Hepatocyte (in vitro differentiated cells): ENCODE results near the gene ARCN1. TPM values are rescaled to one million over a fixed set of nuclear protein-coding genes. Genes with fewer than 3 reads are reported as not detected.
A peak's percentile ranks its signal among the peaks of the same experiment; 100 is the strongest.
"Not testable (repeated sequence)": the region's sequence is repeated elsewhere in the genome, so short reads cannot be mapped to it uniquely, and the experiment has no call there.

Experiments
- DNase-seq: peaks from one replicate; pipeline ENCODE4 v3.0.0-alpha.2; 2016; ENCODE audit warnings: low spot score
- H2AFZ ChIP-seq: fragments of 200-600 bp; sonication (generic); 2 replicates; pipeline ENCODE4 v1.6.0; 2016; ENCODE audit warnings: antibody characterized with exemption, mild to moderate bottlenecking
- H3K27ac ChIP-seq: fragments of 200-600 bp; sonication (generic); 2 replicates; pipeline ENCODE4 v1.5.1; 2016; ENCODE audit warnings: mild to moderate bottlenecking
- H3K27me3 ChIP-seq: fragments of 200-600 bp; sonication (generic); 2 replicates; pipeline ENCODE4 v1.6.1; 2016
- H3K36me3 ChIP-seq: fragments of 200-600 bp; sonication (generic); replicated peaks from 2 replicates; pipeline ENCODE4 v1.5.1; 2016; ENCODE audit warnings: low read depth; ENCODE audit not compliant: insufficient read depth
- H3K4me1 ChIP-seq: fragments of 200-600 bp; sonication (generic); 2 replicates; pipeline ENCODE4 v1.5.1; 2016; ENCODE audit warnings: mild to moderate bottlenecking, moderate library complexity; ENCODE audit not compliant: insufficient read depth
- H3K4me2 ChIP-seq: fragments of 200-600 bp; sonication (generic); 2 replicates; pipeline ENCODE4 v1.6.0; 2016
- H3K4me3 ChIP-seq: fragments of 200-600 bp; sonication (generic); 2 replicates; pipeline ENCODE4 v1.5.1; 2016; ENCODE audit warnings: mild to moderate bottlenecking
- H3K79me2 ChIP-seq: fragments of 200-600 bp; sonication (generic); 2 replicates; pipeline ENCODE4 v1.6.0; 2017; ENCODE audit warnings: mild to moderate bottlenecking
- H3K9me2 ChIP-seq: fragments of 200-600 bp; sonication (generic); replicated peaks from 2 replicates; pipeline ENCODE4 v1.6.0; 2017; ENCODE audit warnings: mild to moderate bottlenecking; ENCODE audit not compliant: insufficient read depth
- H3K9me3 ChIP-seq: fragments of 200-600 bp; sonication (generic); 2 replicates; pipeline ENCODE4 v1.5.1; 2016; ENCODE audit warnings: low read depth, mild to moderate bottlenecking
- H4K20me1 ChIP-seq: fragments of 200-600 bp; sonication (generic); 2 replicates; pipeline ENCODE4 v1.6.0; 2016; ENCODE audit warnings: mild to moderate bottlenecking; ENCODE audit not compliant: insufficient read depth, poor library complexity, severe bottlenecking
- EZH2 ChIP-seq: fragments of 200-600 bp; sonication (generic); IDR thresholded peaks from 2 replicates; pipeline ENCODE4 v1.6.1; 2016; ENCODE audit warnings: antibody characterized with exemption, mild to moderate bottlenecking, borderline replicate concordance
- EZH2phosphoT487 ChIP-seq: fragments of 200-600 bp; sonication (generic); IDR thresholded peaks from one replicate; pipeline ENCODE4 v1.6.1; 2018; ENCODE audit warnings: antibody characterized with exemption, mild to moderate bottlenecking, low read depth, moderate library complexity; ENCODE audit not compliant: unreplicated experiment, severe bottlenecking
- WGBS: methylation state at CpG from one replicate; pipeline ENCODE4 v1.1.6; 2016; ENCODE audit warnings: low lambda C conversion rate; ENCODE audit errors: missing lambda C conversion rate; 5-methylcytosine and 5-hydroxymethylcytosine counted together
- polyA plus RNA-seq: library from polyadenylated mRNA; unstranded; fragments of >200 nt; fragmentation: Nextera tagmentation; extraction: Ambion mirVana; gene quantifications from 2 replicates; pipeline ENCODE4 v1.2.1, GENCODE V29; 2016
- total RNA-seq: library from RNA; depleted of rRNA; stranded (reverse); fragments of >200 nt; gene quantifications from 2 replicates; pipeline ENCODE4 v1.2.3, GENCODE V29; 2014
- TF ChIP-seq, protein P1 (sequence below): fragments of 200-600 bp; sonication (generic); IDR thresholded peaks from 2 replicates; pipeline ENCODE4 v1.5.1; 2016; ENCODE audit warnings: antibody characterized with exemption, mild to moderate bottlenecking; ENCODE audit not compliant: poor library complexity

The ARCN1 gene
- total and polyA plus RNA-seq, 2 experiments from 2014 or later, result 166 to 190 TPM

DNA sequence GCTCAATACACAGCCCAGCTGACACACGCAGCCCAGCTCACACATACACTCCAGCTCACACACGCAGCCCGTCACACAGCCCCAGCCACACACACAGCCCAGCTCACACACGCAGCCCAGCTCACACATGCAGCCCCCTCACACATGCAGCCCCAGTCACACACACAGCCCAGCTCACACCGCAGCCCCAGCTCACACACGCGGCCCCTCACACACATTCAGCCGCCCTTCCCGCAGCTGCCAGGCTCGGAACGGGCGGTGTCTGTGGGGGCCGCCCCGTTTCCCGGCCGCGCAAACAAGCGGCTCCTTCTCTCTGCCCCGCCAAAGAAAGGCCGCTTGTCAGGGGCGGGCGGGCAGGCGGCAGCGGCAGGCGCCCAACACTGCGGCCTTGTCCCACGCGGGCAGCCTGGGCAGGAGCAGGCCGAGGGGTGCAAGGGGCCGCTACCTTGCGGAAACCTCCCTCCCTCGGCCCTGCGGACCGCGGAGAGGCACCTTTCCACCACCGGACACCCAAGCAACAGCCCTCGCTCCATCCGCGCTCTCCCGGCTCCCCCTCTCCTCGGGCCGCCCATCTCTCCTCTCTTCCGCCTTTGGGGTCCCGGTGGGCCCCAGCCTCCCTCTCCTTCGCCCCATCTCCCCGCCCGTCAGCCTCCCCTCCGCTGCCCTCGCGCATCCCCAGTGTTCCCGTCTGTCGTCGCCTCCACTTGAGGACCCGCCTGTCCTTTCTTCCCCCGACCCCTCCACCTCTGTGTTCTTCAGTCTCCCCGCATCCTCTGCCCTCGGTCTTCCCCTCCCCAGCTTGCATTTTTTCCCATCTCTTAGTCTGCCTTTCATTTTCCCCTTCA lies 37.4 kb downstream of the ARCN1 start:
- no peaks in the 10 kb centered on the region for H3K9me3 ChIP-seq
- TF ChIP-seq EZH2phosphoT487 (no peak), EZH2 (peak; percentile 66)
- peaks cover 68% of the 10 kb centered on the region for H3K4me1 ChIP-seq
- DNase-seq, result no peak
- peaks cover 3% of the 10 kb centered on the region for H3K79me2 ChIP-seq
- peak overlapping the region; percentile 25 for H2AFZ ChIP-seq
- WGBS, result 24% methylated on average over 37 of the region's 57 CpGs
- peaks cover 23% of the 10 kb centered on the region for H3K27me3 ChIP-seq
- no peaks in the 10 kb centered on the region for H3K36me3 ChIP-seq
- H4K20me1 ChIP-seq, result no peaks in the 10 kb centered on the region
- no peaks in the 10 kb centered on the region for H3K9me2 ChIP-seq
- H3K4me2 ChIP-seq, result peak overlapping the region; percentile 99
- H3K27ac ChIP-seq, result no peak overlapping the region
- no peak overlapping the region for H3K4me3 ChIP-seq

DNA sequence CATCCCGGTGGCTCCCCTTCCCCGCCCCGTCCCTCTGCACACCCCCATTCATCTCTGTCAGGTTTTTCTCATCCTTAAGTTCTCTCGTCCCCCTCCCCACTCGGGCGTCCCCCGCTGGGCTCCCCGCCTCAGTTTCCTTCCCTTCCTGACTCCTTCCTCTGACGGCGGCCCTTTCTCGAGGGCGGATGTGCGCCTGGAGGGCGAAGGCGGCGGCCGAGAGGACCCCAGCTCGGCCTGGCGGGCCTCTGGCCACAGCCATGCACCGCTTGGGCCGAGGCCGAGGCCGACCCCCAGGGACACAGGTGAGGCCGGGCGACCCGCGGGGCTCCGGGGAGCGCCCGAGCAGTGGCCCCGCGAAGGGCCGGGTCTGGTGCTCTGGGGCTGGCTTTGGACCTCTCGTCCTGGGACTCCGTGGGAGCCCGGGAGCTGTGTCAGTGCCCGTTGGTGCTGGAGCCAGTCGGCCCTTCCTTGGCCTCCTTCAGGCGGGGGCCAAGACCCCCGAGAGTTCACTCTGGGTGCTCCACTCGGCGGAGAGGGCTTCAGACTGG lies 38.1 kb downstream of the ARCN1 start:
- Histone ChIP-seq H3K4me1 (peaks cover 66% of the 10 kb centered on the region), H3K27ac (no peak overlapping the region), H4K20me1 (no peaks in the 10 kb centered on the region), H3K9me3 (no peaks in the 10 kb centered on the region), H3K36me3 (no peaks in the 10 kb centered on the region), H2AFZ (peak overlapping the region; percentile 25), H3K4me2 (peak overlapping the region; percentile 99), H3K27me3 (peaks cover 23% of the 10 kb centered on the region), H3K4me3 (no peak overlapping the region), H3K79me2 (peaks cover 3% of the 10 kb centered on the region), H3K9me2 (no peaks in the 10 kb centered on the region)
- no peak for DNase-seq
- 28% methylated on average over 30 of the region's 42 CpGs for WGBS
- TF ChIP-seq EZH2, result peak; percentile 64
- TF ChIP-seq, protein P1, sequence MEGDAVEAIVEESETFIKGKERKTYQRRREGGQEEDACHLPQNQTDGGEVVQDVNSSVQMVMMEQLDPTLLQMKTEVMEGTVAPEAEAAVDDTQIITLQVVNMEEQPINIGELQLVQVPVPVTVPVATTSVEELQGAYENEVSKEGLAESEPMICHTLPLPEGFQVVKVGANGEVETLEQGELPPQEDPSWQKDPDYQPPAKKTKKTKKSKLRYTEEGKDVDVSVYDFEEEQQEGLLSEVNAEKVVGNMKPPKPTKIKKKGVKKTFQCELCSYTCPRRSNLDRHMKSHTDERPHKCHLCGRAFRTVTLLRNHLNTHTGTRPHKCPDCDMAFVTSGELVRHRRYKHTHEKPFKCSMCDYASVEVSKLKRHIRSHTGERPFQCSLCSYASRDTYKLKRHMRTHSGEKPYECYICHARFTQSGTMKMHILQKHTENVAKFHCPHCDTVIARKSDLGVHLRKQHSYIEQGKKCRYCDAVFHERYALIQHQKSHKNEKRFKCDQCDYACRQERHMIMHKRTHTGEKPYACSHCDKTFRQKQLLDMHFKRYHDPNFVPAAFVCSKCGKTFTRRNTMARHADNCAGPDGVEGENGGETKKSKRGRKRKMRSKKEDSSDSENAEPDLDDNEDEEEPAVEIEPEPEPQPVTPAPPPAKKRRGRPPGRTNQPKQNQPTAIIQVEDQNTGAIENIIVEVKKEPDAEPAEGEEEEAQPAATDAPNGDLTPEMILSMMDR, result no peak

DNA sequence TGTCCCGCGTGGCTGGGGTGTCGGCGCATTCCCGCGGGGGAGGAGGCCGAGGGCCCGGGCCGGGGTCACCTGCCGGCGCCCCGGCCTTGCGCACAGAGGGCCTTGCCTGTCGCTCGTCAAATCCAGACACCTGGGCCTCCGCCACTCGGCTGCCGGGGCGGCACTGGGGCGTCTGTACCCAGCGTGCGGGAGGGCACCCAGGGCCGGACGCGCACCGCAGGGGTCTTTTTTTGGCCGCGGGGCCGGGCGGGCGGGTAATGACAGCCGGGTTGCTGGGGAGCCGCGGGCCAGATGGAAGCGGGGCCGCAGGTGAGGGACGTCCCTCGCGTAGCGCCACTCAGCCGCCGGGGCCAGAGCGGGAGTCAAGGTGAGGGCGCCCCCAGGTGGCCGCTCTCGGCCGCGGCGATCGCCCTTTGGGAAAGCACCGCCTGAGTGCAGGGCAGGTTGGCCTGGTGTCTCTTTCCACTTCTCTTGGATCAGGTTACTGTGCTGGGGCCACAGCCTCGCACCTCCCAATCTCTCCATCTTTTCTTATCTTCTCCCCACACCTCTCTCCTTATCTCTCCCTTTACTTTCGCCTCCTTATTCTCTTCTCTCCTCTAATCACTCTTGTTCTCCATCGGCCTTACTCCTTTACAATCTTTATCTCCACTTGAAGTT lies 38.7 kb downstream of the ARCN1 start:
- Histone ChIP-seq H3K79me2 (peaks cover 3% of the 10 kb centered on the region), H2AFZ (peak overlapping the region; percentile 25), H3K9me2 (no peaks in the 10 kb centered on the region), H3K27me3 (peaks cover 23% of the 10 kb centered on the region), H3K4me3 (peak overlapping the region; percentile 19), H3K4me2 (peak overlapping the region; percentile 99), H3K27ac (no peak overlapping the region), H3K36me3 (no peaks in the 10 kb centered on the region), H4K20me1 (no peaks in the 10 kb centered on the region), H3K9me3 (no peaks in the 10 kb centered on the region), H3K4me1 (peaks cover 69% of the 10 kb centered on the region)
- DNase-seq, result peak; percentile 92
- peak; percentile 5 for TF ChIP-seq EZH2
- TF ChIP-seq, protein P1, result peak; percentile 89
- no peak for TF ChIP-seq EZH2phosphoT487
- 8% methylated on average over 32 of the region's 54 CpGs for WGBS

DNA sequence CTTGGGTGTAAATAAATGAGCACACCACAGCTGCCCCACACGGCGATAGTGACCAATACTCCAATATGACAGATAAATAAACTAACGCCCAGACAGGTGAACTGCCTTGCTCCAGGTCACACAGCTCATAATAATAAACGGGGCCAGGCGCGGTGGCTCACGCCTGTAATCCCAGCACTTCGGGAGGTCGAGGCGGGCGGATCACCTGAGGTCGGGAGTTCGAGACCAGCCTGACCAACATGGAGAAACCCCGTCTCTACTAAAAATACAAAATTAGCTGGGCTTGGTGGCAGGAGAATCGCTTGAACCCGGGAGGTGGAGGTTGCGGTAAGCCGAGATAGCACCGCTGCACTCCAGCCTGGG lies 39.2 kb downstream of the ARCN1 start:
- peak overlapping the region; percentile 99 for H3K4me2 ChIP-seq
- H3K27ac ChIP-seq, H3K79me2 ChIP-seq, H3K36me3 ChIP-seq, DNase-seq, H2AFZ ChIP-seq, H3K9me2 ChIP-seq, H3K9me3 ChIP-seq, H4K20me1 ChIP-seq, H3K4me3 ChIP-seq: not testable (repeated sequence)
- peaks cover 67% of the 10 kb centered on the region for H3K4me1 ChIP-seq
- peaks cover 23% of the 10 kb centered on the region for H3K27me3 ChIP-seq
- WGBS, result 80% methylated on average over 19 of the region's 19 CpGs
